GM12801 (cell line): Measurements from ENCODE around the gene PLD4.

Experiments used
- TF ChIP-seq, protein P1 (sequence below): IDR thresholded peaks from one replicate; pipeline ENCODE4 v1.5.1; 2011; ENCODE audit warnings: control low read depth; ENCODE audit not compliant: insufficient read length; ENCODE audit errors: extremely low read depth

PLD4 gene

DNA sequence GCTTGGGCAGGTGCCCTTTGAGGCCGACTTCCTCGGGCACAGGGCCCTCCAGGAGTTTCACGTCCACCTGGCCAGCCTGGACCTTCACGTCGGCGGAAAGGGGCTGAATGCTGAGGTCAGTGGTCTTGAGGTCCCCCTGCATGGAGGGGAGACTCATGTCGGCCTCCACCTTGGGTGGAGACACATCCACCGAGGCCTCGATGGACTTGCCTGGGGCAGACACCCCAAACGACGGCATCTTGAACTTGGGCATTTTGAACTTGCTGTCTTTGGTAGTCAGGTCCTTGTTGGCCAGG lies 24.0 kb downstream of the PLD4 start:
- TF ChIP-seq, protein P1, sequence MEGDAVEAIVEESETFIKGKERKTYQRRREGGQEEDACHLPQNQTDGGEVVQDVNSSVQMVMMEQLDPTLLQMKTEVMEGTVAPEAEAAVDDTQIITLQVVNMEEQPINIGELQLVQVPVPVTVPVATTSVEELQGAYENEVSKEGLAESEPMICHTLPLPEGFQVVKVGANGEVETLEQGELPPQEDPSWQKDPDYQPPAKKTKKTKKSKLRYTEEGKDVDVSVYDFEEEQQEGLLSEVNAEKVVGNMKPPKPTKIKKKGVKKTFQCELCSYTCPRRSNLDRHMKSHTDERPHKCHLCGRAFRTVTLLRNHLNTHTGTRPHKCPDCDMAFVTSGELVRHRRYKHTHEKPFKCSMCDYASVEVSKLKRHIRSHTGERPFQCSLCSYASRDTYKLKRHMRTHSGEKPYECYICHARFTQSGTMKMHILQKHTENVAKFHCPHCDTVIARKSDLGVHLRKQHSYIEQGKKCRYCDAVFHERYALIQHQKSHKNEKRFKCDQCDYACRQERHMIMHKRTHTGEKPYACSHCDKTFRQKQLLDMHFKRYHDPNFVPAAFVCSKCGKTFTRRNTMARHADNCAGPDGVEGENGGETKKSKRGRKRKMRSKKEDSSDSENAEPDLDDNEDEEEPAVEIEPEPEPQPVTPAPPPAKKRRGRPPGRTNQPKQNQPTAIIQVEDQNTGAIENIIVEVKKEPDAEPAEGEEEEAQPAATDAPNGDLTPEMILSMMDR, result no peak

DNA sequence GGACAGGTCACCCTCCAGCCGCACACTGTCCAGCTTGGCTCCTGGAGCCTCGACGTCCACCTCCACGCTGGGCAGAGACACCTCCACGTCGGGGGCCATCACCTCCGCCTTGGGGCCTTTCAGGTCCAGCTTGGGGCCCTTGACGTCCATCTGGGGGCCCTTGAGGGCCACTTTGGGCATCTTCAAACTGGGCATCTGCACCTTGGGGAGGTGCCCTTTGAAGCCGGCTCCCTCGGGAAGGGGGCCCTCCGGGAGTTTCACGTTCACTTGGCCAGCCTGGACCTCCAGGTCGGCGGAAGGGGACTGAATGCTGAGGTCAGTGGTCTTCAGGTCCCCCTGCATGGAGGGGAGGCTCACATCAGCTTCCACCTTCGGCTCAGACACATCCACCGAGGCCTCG lies 25.3 kb downstream of the PLD4 start:
- TF ChIP-seq, protein P1, result no peak

DNA sequence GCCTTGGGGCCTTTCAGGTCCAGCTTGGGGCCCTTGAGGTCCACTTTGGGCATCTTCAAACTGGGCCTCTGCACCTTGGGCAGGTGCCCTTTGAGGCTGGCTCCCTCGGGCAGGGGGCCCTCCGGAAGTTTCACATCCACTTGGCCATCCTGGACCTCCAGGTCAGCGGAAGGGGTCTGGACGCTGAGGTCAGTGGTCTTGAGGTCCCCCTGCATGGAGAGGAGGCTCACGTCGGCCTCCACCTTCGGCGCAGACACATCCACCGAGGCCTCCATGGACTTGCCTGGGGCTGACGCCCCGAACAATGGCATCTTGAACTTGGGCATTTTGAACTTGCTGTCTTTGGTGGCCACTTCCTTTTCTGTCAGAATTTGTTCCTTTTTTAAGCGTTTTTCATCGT lies 28.4 kb downstream of the PLD4 start:
- TF ChIP-seq, protein P1, result no peak

DNA sequence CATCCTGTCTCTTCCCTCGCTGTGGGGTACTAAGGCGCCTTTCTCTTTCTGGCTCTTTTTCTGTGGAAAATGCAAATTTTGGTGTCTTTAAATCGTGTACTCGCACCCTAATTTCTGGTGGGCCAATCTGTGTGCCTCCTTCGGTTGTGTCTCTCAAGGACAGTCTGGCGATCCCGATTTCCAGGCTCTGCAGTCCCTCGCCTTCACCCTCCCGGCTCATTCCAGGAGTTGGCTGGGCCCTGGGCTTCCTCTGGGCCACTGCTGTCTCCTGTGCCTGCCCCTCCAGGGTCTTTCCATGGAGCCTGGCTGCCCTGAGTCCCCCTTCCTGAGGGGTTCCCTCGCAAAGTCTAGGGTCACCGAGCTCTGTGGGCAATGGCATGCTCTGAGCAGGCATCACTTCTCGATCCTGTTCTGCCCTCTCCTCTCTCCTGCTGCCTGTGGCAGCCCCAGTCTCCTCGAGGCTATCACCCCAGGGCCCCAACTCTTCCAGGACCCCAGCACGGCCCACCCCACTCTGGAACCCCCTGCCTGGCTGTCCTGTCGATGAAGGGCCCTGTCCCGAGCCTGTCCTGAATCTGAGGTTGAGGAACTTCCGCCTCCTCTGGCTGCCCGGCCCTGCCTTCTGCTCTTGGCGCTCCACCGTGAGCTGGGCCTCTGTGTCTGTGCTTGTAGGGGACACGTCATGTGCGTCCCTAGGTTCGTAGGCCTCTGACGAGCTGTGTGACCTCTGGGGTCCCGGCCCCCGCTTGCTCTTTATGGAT lies 29.4 kb downstream of the PLD4 start:
- TF ChIP-seq, protein P1, result no peak

DNA sequence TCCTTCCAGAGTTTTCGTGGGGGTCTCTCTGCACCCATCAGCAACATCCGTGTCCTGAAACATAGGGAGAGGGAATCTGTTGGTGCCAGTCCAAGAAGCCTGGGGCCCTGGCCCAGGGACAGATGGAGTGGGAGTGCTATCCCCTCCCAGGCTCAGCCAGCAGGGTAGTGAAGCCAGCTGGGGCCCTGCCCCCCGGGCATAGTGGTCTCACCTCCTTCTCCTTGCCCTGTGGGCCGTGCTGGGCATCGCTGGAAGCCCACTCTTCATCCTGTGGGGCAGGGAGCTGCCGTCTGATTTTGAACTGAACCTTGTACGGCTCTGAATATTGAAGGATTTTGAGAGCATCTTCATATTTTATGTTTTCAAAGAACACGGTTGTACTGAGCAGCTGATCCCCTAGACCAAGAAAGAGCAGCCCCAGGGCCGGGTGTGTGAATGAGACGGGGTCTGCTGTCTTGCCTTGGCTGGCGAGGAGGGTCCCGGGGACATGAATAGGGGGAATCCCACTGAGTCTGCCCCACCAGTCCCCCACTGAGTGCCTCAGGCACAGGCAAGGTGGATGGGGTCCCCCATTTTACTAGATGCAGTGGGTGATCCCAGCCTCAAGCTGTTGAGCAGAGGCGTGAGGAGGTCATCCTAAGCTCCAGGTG lies 30.2 kb downstream of the PLD4 start:
- TF ChIP-seq, protein P1, result no peak

DNA sequence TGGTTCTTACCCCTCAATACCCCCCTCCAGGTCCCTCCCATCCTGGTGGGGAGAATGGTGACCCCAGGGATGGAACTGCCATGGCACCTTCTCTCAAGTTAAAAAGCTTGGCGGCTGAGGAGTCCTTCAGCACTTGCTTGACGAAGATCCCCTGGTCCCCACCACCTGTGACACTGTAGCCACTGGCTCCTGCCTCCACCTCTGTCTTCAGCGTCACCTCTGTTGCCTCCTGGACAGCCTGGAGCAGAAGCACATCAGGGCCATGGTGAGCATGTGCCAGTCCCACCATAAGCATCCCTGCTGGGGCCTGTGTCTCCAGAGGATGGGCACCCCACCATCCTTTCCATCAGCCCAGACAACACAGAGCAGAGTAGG lies 30.7 kb downstream of the PLD4 start:
- TF ChIP-seq, protein P1, result no peak

DNA sequence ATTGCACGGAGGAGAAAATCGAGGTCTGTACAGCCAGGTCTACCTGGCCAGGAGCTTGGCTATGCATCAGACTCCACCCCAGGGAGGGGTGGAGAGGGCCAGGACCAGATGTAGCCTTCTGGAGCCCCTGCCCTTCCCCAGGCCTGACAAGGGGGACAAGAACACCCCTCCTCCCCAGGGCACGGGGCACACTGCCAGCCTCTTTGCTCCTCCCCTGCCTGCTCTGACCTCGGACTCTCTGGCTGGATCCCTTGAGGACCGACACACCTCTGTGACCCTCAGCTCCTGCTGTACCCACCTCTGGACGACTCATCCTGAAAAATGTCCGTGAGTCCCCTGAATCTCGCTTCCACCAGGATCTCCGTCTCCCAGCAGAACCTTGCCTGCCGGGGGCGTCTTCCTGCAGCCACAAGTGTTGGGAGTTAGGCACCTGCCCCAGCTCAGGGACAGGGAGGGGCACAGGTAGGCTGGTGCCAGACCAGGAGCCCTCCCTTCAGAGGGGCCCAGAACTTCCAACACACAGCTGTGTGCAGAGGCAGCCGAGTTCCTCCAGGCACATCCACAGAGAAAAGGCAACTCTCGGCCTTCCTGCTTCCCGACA lies 31.7 kb downstream of the PLD4 start:
- TF ChIP-seq, protein P1, result no peak
